Adrenal gland (tissue), 5 donors: Measurements from ENCODE around the gene ACTR5.

ENCODE experiments used
- POLR2A ChIP-seq, 2 donors: fragments of 450-650 bp; IDR thresholded peaks; one replicate each; pipeline ENCODE4 v1.6.1; 2017; ENCODE audit warnings: antibody characterized with exemption in 2 of 2, mild to moderate bottlenecking in 2 of 2, moderate library complexity in 1 of 2
- TF ChIP-seq, protein P1 (sequence below), 6 experiments: fragments of 450-650 bp in 4 of 6; fragments of 200-600 bp in 2 of 6; sonication (generic) in 1 of 6; IDR thresholded peaks; 1 replicate in 5 of 6; 2 replicates in 1 of 6; pipeline versions ENCODE4 v1.5.1 to v1.8.0; 2016 to 2021; ENCODE audit warnings: antibody characterized with exemption in 6 of 6, mild to moderate bottlenecking in 2 of 6, moderate library complexity in 1 of 6
- donor health status: DM: no; HTN: no; CAD: no.

DNA sequence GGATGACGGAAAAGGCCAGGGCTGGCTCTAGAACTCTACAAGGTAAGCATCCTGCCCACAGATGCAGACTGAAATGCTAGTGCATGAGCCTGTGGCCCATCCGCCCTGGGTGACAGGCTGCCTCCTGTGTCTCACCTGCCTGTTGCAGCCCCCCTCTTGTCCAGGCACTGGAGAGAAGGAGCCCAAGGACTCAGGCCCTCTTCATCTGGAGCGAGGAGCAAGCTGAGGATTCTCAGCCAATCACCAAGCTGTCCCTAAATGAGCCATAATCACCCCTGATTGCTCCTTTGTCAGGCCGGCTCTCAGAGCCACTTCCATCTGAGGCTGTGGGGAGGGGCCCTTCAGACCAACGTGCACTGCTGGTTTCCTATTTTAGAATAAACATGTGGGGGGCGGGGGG is 34.0 kb upstream of the ACTR5 start:
- no peak for TF ChIP-seq POLR2A (IDR thresholded peaks at IDR 0.05)
- TF ChIP-seq, protein P1, sequence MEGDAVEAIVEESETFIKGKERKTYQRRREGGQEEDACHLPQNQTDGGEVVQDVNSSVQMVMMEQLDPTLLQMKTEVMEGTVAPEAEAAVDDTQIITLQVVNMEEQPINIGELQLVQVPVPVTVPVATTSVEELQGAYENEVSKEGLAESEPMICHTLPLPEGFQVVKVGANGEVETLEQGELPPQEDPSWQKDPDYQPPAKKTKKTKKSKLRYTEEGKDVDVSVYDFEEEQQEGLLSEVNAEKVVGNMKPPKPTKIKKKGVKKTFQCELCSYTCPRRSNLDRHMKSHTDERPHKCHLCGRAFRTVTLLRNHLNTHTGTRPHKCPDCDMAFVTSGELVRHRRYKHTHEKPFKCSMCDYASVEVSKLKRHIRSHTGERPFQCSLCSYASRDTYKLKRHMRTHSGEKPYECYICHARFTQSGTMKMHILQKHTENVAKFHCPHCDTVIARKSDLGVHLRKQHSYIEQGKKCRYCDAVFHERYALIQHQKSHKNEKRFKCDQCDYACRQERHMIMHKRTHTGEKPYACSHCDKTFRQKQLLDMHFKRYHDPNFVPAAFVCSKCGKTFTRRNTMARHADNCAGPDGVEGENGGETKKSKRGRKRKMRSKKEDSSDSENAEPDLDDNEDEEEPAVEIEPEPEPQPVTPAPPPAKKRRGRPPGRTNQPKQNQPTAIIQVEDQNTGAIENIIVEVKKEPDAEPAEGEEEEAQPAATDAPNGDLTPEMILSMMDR (IDR thresholded peaks at IDR 0.05), result no peak
